Neural cell (in vitro differentiated cells): ENCODE measurements around the gene BCL6B. TPM values are rescaled to one million over a fixed set of nuclear protein-coding genes. Genes with fewer than 3 reads are reported as not detected.

Experiments used
- H2AFZ ChIP-seq: fragments of 200-600, 300-800 bp; sonication (generic), shearing (Covaris generic); 2 replicates; pipeline ENCODE4 v1.6.0; 2014; ENCODE audit warnings: low read depth, mild to moderate bottlenecking, antibody characterized with exemption, low read length, moderate library complexity
- H3F3A ChIP-seq: fragments of 200-600 bp; shearing (Covaris generic); 2 replicates; pipeline ENCODE4 v1.6.1; 2016; ENCODE audit warnings: mild to moderate bottlenecking, moderate library complexity, mixed read lengths, antibody characterized with exemption, low read length; ENCODE audit not compliant: insufficient read depth, poor library complexity, severe bottlenecking
- H3K27ac ChIP-seq: fragments of 200-600, 300-800 bp; sonication (generic), shearing (Covaris generic); 2 replicates; pipeline ENCODE4 v1.5.1; 2014; ENCODE audit warnings: mild to moderate bottlenecking, low read length, moderate library complexity
- H3K27me3 ChIP-seq: fragments of 300-800, 200-600 bp; sonication (generic), shearing (Covaris generic); 2 replicates; pipeline ENCODE4 v1.6.0; 2014; ENCODE audit warnings: mild to moderate bottlenecking, low read depth, low read length, moderate library complexity; ENCODE audit not compliant: insufficient read depth
- H3K36me3 ChIP-seq: fragments of 300-800, 200-600 bp; sonication (generic), shearing (Covaris generic); 2 replicates; pipeline ENCODE4 v1.5.1; 2014; ENCODE audit warnings: mild to moderate bottlenecking, antibody characterized with exemption, low read length, moderate library complexity; ENCODE audit not compliant: insufficient read depth
- H3K4me2 ChIP-seq: fragments of 300-800, 200-600 bp; sonication (generic), shearing (Covaris generic); 2 replicates; pipeline ENCODE4 v1.6.0; 2014; ENCODE audit warnings: mild to moderate bottlenecking, low read length
- H3K4me3 ChIP-seq: fragments of 300-800, 200-600 bp; sonication (generic), shearing (Covaris generic); 2 replicates; pipeline ENCODE4 v1.5.1; 2014; ENCODE audit warnings: mild to moderate bottlenecking, low read length, moderate library complexity
- H3K79me2 ChIP-seq: fragments of 200-600 bp; shearing (Covaris generic); replicated peaks from 2 replicates; pipeline ENCODE4 v1.6.0; 2014; ENCODE audit warnings: mild to moderate bottlenecking, low read length, moderate library complexity; ENCODE audit not compliant: insufficient read depth
- H3K9ac ChIP-seq: fragments of 300-800, 200-600 bp; sonication (generic), shearing (Covaris generic); 2 replicates; pipeline ENCODE4 v1.6.1; 2016; ENCODE audit warnings: mild to moderate bottlenecking, low read length, mixed read lengths
- H3K9me2 ChIP-seq: fragments of 200-600 bp; shearing (Covaris generic); 2 replicates; pipeline ENCODE4 v1.6.1; 2016; ENCODE audit warnings: mild to moderate bottlenecking, low read length, mixed read lengths; ENCODE audit not compliant: insufficient read depth
- H3K9me3 ChIP-seq: fragments of 200-600, 300-800 bp; sonication (generic), shearing (Covaris generic); 2 replicates; pipeline ENCODE4 v1.6.1; 2016; ENCODE audit warnings: mild to moderate bottlenecking, mixed run types, low read length, moderate library complexity, mixed read lengths
- H4K20me1 ChIP-seq: fragments of 200-600 bp; shearing (Covaris generic); 2 replicates; pipeline ENCODE4 v1.6.1; 2016; ENCODE audit warnings: mild to moderate bottlenecking, mixed run types; ENCODE audit not compliant: insufficient read depth
- EP300 ChIP-seq: fragments of 450-650 bp; conservative IDR thresholded peaks from 2 replicates; pipeline ENCODE4 v1.6.1; 2014; ENCODE audit warnings: antibody characterized with exemption, mild to moderate bottlenecking, moderate library complexity; ENCODE audit not compliant: poor library complexity, severe bottlenecking
- EZH2 ChIP-seq: fragments of 200-600, 300-800 bp; shearing (Covaris generic), sonication (generic); IDR thresholded peaks from 2 replicates; pipeline ENCODE4 v1.6.1; 2014; ENCODE audit warnings: antibody characterized with exemption, low read length, borderline replicate concordance, mild to moderate bottlenecking; ENCODE audit not compliant: insufficient read depth, poor library complexity, severe bottlenecking
- MXI1 ChIP-seq: fragments of 450-650 bp; conservative IDR thresholded peaks from 2 replicates; pipeline ENCODE4 v1.6.1; 2014; ENCODE audit warnings: antibody characterized with exemption, mild to moderate bottlenecking; ENCODE audit not compliant: poor library complexity, severe bottlenecking
- POLR2AphosphoS5 ChIP-seq: IDR thresholded peaks from 2 replicates; pipeline ENCODE4 v1.6.1; 2012
- RAD21 ChIP-seq: fragments of 450-650 bp; conservative IDR thresholded peaks from 2 replicates; pipeline ENCODE4 v1.6.1; 2014; ENCODE audit warnings: antibody characterized with exemption, mild to moderate bottlenecking, moderate library complexity
- SMC3 ChIP-seq: fragments of 450-650 bp; conservative IDR thresholded peaks from 2 replicates; pipeline ENCODE4 v1.6.1; 2014; ENCODE audit warnings: antibody characterized with exemption, mild to moderate bottlenecking, moderate library complexity; ENCODE audit not compliant: poor library complexity
- TAF1 ChIP-seq: IDR thresholded peaks from 2 replicates; pipeline ENCODE4 v1.6.1; 2012; ENCODE audit warnings: low read depth
- polyA plus RNA-seq: library from polyadenylated mRNA; depleted of rRNA; stranded (reverse); fragments of >200 nt; gene quantifications from 2 replicates; pipeline ENCODE4 v1.2.3, GENCODE V29; 2014
- TF ChIP-seq, protein P1 (sequence below): IDR thresholded peaks from 2 replicates; pipeline ENCODE4 v1.6.1; 2012; ENCODE audit warnings: borderline replicate concordance
- TF ChIP-seq, protein P2 (sequence below): fragments of 450-650 bp; IDR thresholded peaks from 2 replicates; pipeline ENCODE4 v1.5.1; 2014; ENCODE audit warnings: antibody characterized with exemption, mild to moderate bottlenecking, moderate library complexity; ENCODE audit not compliant: poor library complexity, severe bottlenecking

BCL6B gene
- polyA plus RNA-seq, 1 donor from 2014 or later: not detected

DNA sequence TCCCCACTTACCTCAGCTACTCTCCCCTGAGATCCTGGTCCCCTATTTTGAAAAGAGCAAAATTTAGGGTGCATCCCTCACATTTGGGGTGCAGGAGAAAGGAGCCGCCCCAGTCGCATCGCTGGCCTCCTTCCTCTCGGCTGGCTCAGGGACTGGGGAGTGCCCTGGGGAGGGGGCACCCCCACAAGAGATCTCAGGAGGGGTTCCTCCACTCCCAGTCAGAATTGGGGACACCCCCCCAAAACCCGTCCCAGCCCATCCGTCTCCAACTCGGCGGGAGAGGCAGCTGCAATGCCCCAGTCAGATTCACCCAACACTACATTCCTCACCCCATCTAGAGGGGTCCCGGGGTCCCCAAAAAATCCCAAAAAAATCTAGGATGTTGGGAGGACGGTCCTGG, 3.5 kb upstream of the BCL6B start:
- Histone ChIP-seq H3K36me3 (no peaks in the 10 kb centered on the region), H3K9me2 (no peaks in the 10 kb centered on the region), H3K4me2 (no peak overlapping the region), H4K20me1 (no peaks in the 10 kb centered on the region), H3K79me2 (no peaks in the 10 kb centered on the region), H3K9ac (no peak overlapping the region), H3K27me3 (peaks cover 37% of the 10 kb centered on the region), H3K27ac (no peak overlapping the region), H3K4me3 (no peak overlapping the region), H3F3A (no peaks in the 10 kb centered on the region), H2AFZ (no peak overlapping the region), H3K9me3 (no peaks in the 10 kb centered on the region)
- TF ChIP-seq MXI1 (no peak), SMC3 (no peak), EZH2 (no peak), TAF1 (no peak), POLR2AphosphoS5 (no peak), RAD21 (no peak), EP300 (no peak)
- TF ChIP-seq, protein P1, sequence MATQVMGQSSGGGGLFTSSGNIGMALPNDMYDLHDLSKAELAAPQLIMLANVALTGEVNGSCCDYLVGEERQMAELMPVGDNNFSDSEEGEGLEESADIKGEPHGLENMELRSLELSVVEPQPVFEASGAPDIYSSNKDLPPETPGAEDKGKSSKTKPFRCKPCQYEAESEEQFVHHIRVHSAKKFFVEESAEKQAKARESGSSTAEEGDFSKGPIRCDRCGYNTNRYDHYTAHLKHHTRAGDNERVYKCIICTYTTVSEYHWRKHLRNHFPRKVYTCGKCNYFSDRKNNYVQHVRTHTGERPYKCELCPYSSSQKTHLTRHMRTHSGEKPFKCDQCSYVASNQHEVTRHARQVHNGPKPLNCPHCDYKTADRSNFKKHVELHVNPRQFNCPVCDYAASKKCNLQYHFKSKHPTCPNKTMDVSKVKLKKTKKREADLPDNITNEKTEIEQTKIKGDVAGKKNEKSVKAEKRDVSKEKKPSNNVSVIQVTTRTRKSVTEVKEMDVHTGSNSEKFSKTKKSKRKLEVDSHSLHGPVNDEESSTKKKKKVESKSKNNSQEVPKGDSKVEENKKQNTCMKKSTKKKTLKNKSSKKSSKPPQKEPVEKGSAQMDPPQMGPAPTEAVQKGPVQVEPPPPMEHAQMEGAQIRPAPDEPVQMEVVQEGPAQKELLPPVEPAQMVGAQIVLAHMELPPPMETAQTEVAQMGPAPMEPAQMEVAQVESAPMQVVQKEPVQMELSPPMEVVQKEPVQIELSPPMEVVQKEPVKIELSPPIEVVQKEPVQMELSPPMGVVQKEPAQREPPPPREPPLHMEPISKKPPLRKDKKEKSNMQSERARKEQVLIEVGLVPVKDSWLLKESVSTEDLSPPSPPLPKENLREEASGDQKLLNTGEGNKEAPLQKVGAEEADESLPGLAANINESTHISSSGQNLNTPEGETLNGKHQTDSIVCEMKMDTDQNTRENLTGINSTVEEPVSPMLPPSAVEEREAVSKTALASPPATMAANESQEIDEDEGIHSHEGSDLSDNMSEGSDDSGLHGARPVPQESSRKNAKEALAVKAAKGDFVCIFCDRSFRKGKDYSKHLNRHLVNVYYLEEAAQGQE: no peak
- TF ChIP-seq, protein P2, sequence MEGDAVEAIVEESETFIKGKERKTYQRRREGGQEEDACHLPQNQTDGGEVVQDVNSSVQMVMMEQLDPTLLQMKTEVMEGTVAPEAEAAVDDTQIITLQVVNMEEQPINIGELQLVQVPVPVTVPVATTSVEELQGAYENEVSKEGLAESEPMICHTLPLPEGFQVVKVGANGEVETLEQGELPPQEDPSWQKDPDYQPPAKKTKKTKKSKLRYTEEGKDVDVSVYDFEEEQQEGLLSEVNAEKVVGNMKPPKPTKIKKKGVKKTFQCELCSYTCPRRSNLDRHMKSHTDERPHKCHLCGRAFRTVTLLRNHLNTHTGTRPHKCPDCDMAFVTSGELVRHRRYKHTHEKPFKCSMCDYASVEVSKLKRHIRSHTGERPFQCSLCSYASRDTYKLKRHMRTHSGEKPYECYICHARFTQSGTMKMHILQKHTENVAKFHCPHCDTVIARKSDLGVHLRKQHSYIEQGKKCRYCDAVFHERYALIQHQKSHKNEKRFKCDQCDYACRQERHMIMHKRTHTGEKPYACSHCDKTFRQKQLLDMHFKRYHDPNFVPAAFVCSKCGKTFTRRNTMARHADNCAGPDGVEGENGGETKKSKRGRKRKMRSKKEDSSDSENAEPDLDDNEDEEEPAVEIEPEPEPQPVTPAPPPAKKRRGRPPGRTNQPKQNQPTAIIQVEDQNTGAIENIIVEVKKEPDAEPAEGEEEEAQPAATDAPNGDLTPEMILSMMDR: no peak

DNA sequence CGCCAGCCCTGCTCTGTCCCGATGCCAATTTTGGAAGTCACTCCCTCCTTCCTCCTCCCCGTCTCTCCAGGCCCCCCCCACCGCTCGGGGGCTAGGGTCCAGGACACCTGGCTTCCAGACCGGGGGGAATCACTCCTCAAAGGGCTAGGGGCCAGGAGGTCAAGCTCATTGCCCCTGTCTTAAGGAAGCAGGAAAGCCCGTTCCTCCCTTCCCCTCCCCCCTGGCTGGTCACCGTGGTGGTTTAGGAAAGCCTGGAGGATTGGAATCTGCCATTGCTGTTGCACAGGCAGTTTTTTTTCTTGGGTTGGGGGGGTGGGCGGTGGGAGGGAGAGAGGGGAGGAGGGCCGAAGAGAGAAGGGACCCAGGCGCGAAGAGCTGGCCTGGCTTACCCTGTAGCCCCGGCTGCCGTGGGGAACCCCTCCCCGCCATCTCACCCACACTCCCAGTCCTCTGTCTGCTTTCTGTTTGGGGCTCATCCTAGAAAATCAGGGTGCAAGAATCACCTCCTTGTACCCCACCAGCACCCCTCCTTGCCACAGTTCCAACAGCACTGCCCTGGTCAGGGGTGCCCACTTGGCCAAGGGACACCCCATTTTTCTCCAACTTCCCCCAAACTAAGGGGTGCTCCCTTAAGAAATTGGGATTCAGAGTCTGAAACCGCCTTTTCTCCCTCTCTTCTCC, 2.9 kb upstream of the BCL6B start:
- peaks cover 40% of the 10 kb centered on the region for H3K27me3 ChIP-seq
- H2AFZ ChIP-seq: no peak overlapping the region
- no peaks in the 10 kb centered on the region for H3F3A ChIP-seq
- TF ChIP-seq MXI1 (no peak), EZH2 (no peak), SMC3 (no peak), RAD21 (no peak), EP300 (no peak), TAF1 (no peak)
- TF ChIP-seq, protein P1: no peak
- TF ChIP-seq, protein P2: no peak
- no peaks in the 10 kb centered on the region for H4K20me1 ChIP-seq
- no peak overlapping the region for H3K4me2 ChIP-seq
- no peaks in the 10 kb centered on the region for H3K79me2 ChIP-seq
- H3K9me3 ChIP-seq: no peaks in the 10 kb centered on the region
- H3K9ac ChIP-seq: no peak overlapping the region
- H3K4me3 ChIP-seq: no peak overlapping the region
- no peaks in the 10 kb centered on the region for H3K9me2 ChIP-seq
- no peak overlapping the region for H3K27ac ChIP-seq
- no peaks in the 10 kb centered on the region for H3K36me3 ChIP-seq
